GM12875 (cell line): ENCODE measurements around the gene SMU1.

Source experiments
- H3K4me3 ChIP-seq: one replicate; pipeline ENCODE4 v1.5.1; 2011; ENCODE audit warnings: low read depth, low read length, control low read depth
- TF ChIP-seq, protein P1 (sequence below): IDR thresholded peaks from 2 replicates; pipeline ENCODE4 v1.5.1; 2011; ENCODE audit warnings: low read depth, mild to moderate bottlenecking, control low read depth, inconsistent platforms, low read length, moderate library complexity, borderline replicate concordance; ENCODE audit not compliant: insufficient read depth

Gene SMU1

DNA sequence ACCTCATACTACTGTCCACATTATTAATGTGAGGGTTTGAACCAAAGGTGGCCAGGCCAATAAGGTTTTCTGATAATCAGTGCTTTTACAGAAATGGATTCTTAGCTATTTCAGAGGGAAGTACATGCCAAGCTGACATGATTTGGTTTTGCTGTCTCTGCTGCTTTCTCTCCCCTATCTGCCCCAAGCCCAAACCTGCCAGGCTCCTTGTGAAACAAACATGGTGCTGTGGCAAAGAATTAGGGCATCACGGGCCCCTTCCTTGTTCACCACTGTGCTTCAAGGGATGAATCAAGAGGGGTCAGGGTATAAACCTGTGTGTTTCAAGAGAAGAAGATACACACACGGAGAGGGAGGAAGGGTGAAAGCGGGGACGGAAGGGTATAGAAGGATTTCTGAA is 41.3 kb upstream of the SMU1 start:
- H3K4me3 ChIP-seq = no peak overlapping the region
- TF ChIP-seq, protein P1, sequence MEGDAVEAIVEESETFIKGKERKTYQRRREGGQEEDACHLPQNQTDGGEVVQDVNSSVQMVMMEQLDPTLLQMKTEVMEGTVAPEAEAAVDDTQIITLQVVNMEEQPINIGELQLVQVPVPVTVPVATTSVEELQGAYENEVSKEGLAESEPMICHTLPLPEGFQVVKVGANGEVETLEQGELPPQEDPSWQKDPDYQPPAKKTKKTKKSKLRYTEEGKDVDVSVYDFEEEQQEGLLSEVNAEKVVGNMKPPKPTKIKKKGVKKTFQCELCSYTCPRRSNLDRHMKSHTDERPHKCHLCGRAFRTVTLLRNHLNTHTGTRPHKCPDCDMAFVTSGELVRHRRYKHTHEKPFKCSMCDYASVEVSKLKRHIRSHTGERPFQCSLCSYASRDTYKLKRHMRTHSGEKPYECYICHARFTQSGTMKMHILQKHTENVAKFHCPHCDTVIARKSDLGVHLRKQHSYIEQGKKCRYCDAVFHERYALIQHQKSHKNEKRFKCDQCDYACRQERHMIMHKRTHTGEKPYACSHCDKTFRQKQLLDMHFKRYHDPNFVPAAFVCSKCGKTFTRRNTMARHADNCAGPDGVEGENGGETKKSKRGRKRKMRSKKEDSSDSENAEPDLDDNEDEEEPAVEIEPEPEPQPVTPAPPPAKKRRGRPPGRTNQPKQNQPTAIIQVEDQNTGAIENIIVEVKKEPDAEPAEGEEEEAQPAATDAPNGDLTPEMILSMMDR = no peak

DNA sequence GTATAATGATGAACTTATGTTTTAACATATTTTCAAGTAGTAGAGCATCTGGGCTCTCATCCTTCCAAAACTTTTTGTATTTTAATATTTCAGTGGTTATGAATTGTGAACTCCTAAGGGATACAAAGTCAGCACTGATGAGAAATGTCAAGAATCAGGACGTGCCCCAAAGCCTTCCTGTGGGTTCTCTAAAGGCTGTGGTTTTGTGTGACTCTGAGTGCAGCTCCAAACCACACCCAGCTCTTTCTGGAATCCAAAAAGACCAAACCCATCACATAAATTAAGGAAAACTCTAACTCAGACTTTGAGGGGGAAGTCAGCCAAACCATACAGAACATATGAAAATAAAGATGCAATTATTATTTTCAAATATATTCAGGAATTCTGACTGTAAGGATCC is 40.8 kb upstream of the SMU1 start:
- H3K4me3 ChIP-seq = no peak overlapping the region
- TF ChIP-seq, protein P1 = no peak

DNA sequence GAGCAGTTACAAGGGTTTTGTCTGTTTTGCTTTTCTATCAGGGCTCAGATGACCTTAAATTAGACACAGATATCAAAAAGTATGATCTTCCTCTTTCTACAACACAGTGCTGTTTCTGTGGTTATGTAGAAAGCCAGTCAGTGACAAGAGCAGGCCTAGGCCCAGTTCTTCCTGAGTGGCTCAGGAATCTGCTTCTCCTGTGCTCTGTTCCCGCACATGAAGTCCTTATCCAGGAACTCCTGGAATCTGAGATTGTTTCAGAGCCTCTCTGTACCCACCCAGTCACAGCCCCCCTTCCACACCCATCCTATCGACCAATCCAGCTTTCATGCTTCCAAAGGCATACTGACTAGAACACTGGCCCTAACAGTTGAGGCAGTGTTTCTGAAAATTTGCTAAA is 40.4 kb upstream of the SMU1 start:
- H3K4me3 ChIP-seq = no peak overlapping the region
- TF ChIP-seq, protein P1 = no peak

DNA sequence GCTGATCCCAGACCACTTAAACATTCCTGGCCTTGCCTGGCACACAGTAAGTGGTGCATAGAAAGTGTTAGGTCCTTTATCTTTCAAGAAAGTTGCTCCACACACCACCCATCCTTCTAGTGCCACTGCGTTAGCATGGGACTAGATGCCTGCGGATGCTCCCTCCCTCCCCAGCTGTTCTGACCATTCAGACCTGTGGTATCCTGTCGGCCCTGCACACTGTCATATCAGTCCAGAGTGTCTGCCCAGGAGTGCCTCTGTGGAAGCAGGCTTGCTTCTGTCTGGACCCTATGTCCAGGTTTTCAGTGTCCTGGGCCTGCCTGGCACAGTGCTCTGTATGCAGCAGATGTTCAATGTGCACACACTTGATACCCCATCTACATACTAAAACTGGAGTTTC is 38.3 kb upstream of the SMU1 start:
- H3K4me3 ChIP-seq = no peak overlapping the region
- TF ChIP-seq, protein P1 = no peak

DNA sequence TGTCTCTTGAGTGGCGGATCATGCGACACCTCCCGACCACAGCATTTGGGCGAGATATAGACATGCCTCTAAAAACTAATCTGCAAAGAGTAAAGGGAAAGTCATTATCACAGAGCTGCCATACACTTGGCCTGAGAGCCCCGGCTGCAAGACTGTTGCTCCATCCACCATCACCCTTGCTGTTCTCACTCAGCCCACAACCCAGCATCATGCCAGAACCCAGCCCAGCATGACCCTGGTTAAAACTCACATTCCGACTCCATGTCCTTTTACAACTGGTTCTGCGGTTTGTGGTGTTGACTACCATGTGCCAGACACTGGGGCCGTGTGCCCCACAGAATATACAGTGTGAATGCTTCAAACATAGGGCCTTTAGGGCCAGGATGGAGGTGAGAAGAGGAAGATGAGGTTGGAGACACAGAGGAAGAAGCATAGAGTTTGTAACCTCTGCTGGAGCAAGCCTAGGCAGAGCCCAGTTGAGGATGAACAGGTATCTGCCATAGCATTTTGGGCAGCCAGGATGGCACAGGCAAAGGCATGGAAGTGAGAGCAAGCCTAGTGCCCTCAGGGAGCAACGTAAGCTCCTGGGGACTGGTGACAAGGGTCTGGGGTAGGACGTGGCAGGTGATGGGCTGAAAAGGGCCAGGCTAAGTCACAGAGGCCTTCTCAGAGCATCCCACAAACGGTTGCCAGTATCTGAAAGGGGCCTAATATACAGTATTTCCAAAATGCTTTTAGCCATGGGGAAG is 37.5 kb upstream of the SMU1 start:
- no peak overlapping the region for H3K4me3 ChIP-seq
- TF ChIP-seq, protein P1 = no peak

DNA sequence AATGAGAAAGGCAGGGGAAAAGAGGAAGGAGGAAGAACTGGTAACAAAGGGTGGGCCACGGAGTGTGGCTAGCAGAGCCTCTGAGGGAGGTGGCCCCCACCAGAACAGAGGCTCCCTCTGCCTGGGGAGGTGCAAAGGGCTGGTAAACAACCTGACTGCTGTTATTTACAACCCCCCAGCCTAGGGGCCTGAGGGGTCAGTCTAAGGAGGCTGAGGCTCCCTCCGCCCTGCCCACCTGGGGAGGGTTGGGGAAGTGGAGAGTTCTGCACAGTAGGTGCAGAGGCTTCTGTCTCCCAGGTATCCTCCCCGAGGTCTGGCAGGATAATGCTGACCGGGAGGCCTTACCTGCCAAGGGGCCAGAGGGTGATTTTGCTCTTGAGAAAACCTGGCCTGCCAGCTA is 35.6 kb upstream of the SMU1 start:
- TF ChIP-seq, protein P1 = no peak

DNA sequence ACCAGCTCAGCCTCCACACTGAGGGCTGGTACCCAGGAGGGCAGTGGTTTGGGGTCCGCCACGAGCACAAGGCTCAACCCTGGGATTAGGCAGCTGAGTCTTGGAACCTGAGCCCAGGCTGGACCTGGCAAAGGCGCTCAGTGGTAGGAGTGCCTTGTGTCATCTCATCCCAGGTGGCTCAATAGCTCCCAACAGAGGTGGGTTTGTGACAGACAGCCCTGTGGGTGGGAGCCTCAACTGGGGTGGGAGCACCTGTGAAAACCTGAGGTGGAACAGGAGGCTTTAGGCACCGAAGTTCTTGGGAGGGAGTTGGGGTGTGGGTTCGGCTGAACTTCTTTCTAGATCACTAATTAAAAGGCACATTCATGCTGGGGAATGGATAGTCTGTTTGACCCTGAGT is 35.2 kb upstream of the SMU1 start:
- no peak overlapping the region for H3K4me3 ChIP-seq
- TF ChIP-seq, protein P1 = no peak

More for the DNA sequence above, 35.6 kb upstream of the SMU1 start:
- H3K4me3 ChIP-seq = no peak overlapping the region
